CD1c-positive myeloid dendritic cell (primary cell): ENCODE results near the gene DENND4B.

Experiments
- DNase-seq: peaks from one replicate; pipeline ENCODE4 v3.0.0-alpha.2; 2016; ENCODE audit errors: extremely low spot score

DENND4B gene

DNA sequence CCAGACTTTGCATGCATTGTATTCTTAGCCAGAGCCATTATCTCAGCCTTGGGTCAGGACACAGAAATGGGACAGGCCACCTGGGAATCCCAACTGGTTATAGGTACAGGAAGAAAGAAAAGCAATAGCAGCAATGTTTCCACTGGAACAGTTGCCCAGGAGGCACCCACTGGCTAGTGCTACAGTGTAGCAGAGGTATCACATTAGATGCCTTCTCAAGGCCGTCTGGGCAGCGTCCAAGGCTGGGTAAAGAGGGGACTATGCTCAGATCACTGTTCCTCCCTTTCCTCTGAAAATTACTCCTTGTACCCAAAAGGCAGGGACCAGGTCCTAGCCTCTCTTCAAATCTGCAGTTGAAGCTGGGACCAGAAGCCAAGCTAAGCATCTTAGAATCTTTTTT, 23.8 kb upstream of the DENND4B start:
- no peak for DNase-seq

DNA sequence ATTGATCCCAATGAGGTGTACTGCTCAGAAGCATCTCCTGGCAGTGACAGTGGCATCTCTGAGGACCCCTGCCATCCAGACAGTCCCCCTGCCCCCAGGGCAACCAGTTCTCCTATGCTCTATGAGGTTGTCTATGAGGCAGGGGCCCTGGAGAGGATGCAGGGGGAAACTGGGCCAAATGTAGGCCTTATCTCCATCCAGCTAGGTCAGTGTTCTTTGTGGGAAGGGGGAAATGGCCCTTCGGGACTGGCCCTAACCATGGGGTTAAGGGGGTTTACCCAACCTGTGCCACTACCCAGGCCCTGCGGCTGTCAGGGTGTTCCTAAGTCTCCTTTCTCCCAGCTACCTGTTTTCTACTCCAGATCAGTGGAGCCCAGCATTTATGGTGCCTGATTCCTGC, 22.5 kb upstream of the DENND4B start:
- DNase-seq, result no peak

- DNase-seq, result no peak
Measured at GRCh38 chr1:153968408-153968807, 21.9 kb upstream of the DENND4B start.

GRCh38 chr1:153968000-153968363, 21.5 kb upstream of the DENND4B start:
- DNase-seq, result no peak

DNA sequence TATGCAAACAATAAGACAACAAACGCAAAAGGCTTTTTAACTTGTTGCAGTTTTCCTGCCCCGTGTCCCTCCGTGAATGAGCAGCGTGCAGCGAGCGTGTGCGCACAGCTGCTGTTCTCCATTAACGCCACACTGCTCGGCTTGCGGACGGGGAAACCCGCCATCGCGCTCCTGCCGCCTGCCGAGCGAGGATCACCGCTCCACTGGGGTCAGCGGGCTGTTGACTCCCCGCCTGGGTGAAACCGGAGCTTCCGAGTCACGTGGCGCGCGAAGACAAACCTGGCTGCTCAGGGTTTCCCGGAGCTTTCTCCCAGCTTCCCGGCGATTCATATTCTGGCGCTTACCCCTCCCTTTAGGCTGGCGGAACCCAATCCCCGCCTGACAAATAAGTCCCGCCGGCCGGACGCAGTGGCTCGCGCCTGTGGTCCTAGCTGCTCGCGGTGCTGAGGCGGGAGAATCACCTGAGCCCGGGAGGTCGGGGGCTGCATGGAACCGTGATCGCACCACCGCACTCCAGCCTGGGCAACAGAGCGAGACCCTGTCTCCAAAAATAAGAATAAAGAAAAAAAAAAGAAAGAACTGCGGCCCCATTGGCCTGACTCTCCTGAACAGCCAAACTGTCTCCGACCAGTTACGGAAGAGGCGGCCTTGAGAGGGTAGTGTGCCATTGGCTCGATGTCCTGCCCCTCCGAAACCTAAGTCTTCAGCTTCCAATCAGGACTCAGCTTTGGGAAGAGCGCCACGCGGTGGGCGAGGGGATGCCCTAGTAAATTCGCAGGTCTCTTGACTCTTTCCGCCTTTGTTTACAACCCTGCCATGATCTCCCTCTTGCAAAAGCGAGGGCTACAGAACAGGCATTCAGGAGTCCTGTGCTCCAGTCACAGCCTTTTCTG, 20.8 kb upstream of the DENND4B start, which contains the start of gene CREB3L4:
Gene CREB3L4, plus strand, starts transcription at position 796 of the 893 bp plus-strand sequence. CDS start 624 bp downstream, outside the sequence.
- peak; percentile 95 for DNase-seq

GRCh38 chr1:153963850-153964331, 17.4 kb upstream of the DENND4B start:
- DNase-seq, result no peak

- peak; percentile 96 for DNase-seq
Measured at GRCh38 chr1:153963030-153963849, 16.7 kb upstream of the DENND4B start, which contains the start of gene SLC39A1. Gene SLC39A1, minus strand, starts transcription at chr1:153963537. Its CDS starts 822 bp downstream, at chr1:153962715.

- DNase-seq, result peak; percentile 74
Measured at GRCh38 chr1:153962088-153963029, 15.8 kb upstream of the DENND4B start.

GRCh38 chr1:153961421-153961820, 14.9 kb upstream of the DENND4B start:
- no peak for DNase-seq

GRCh38 chr1:153960206-153960605, 13.7 kb upstream of the DENND4B start:
- DNase-seq, result no peak

- DNase-seq, result no peak
Measured at GRCh38 chr1:153959454-153959853, 12.9 kb upstream of the DENND4B start.

- no peak for DNase-seq
Measured at GRCh38 chr1:153958961-153959260, 12.4 kb upstream of the DENND4B start.

GRCh38 chr1:153958111-153958960, 11.8 kb upstream of the DENND4B start, which contains the start of gene CRTC2:
Gene CRTC2, minus strand, starts transcription at chr1:153958612. Its CDS starts 115 bp downstream, at chr1:153958497.
- DNase-seq, result peak; percentile 98

GRCh38 chr1:153957744-153958110, 11.2 kb upstream of the DENND4B start:
- peak; percentile 27 for DNase-seq

DNA sequence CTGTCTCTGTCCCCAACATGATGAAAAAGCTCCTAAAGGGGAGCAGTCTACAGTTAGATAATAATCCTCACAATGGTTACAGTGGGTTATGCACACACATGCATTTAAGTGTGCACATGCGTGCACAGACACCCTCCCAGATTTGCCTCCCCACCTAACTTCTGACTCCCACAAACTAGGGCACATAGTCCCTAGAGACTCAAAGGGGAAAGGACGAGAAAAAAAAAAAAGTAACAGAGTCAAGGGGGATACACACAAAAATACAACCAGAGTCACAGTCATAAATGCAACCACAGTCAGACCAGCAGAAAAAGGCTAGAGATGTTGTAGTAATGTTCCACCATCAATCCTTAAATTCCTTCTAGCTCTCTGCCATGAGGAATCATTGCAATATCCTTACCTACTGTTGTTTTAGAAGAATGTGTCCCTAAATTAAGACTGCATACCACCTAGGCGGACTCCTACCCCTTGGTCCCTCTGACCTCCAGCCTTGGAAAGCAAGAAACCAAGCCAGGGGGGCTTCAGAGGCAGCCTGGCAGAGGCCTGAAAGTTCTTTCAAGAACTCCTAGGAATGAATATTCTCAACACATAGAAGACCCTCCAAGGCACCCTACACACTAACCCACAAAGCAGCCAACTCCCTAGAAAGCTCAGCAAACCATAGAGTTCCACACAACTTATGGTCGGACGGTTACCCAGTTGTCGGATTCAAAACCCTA, 10.6 kb upstream of the DENND4B start:
- no peak for DNase-seq

DNA sequence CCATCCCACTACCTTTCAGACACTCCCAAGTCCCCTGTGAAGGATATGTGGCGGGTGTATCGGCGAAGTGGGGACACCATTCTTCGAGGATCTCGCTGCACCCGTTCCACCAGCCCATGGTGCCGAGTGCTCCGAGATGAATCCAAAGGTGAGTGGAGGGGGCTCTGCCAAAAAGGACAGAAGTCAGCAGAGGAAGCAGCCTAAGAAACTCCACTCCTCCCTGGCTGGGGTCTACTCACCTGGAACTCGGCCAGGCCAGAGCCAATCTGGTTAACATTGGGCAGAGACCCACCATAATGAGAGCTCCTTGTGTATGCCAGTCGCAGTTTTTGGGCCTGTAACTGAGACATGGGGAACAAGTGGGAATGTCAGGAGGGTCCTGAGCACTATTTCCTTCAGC, 8.3 kb upstream of the DENND4B start:
- no peak for DNase-seq

GRCh38 chr1:153953859-153954365, 7.4 kb upstream of the DENND4B start:
- no peak for DNase-seq

GRCh38 chr1:153951801-153952200, 5.3 kb upstream of the DENND4B start:
- no peak for DNase-seq

DNA sequence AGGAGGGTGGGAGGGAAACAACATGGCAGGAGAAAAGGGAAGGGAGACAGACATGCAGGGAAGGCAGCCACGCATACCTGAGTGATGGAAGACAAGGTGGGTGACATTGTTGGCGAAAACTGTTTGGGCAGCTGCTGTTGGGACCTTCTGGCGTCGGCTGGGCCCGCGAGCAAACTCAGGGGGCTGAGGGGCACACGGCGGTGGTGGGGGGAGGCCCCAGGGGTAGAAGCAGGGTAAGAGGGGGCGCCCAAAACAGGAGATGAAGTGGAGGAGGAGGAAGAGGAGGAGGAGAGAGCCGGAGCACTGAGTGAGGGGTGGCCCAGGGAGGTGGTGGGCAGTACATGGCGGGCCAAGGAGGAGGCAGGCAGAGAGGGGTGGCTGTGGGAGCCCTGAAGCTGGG, 4.7 kb upstream of the DENND4B start:
- no peak for DNase-seq
